Mucosa of descending colon (tissue), 3 donors: ENCODE data around the gene SLC16A13. TPM values are rescaled to one million over a fixed set of nuclear protein-coding genes. Genes with fewer than 3 reads are reported as not detected.

Source experiments
- ATAC-seq: fragments of 200-7000 bp; cut with Tn5 transposase; one replicate; pipeline ENCODE4 v1.9.1; 2020; ENCODE audit warnings: mild to moderate bottlenecking, moderate library complexity
- DNase-seq, 3 donors: peaks; one replicate each; pipeline ENCODE4 v3.0.0-alpha.2; 2020
- H3K36me3 ChIP-seq: fragments of 200-600 bp; one replicate; pipeline ENCODE4 v1.8.0; 2021; ENCODE audit warnings: low read depth, mild to moderate bottlenecking
- H3K4me1 ChIP-seq: fragments of 200-600 bp; one replicate; pipeline ENCODE4 v1.8.0; 2021; ENCODE audit warnings: low read depth, mild to moderate bottlenecking
- H3K4me3 ChIP-seq: fragments of 200-600 bp; one replicate; pipeline ENCODE4 v1.8.0; 2021; ENCODE audit warnings: mild to moderate bottlenecking
- H3K9me3 ChIP-seq: fragments of 200-600 bp; one replicate; pipeline ENCODE4 v1.8.0; 2021; ENCODE audit warnings: mild to moderate bottlenecking
- intact Hi-C, 2 donors: fragments of 100-400 bp; cut with DNase I in 1 of 2; cut with micrococcal nuclease in 1 of 2; formaldehyde crosslinking; loops; one replicate each; pipeline versions ENCODE4 v1.11.0 to v1.11.1; 2022; cut with DNase I, micrococcal nuclease
- total RNA-seq, 3 donors: library from RNA; stranded (reverse); fragmentation: NEBNext Ultra II Directional in 2 of 3; extraction: Animal tissue kit (Norgen Biotek cat#: 25700) in 2 of 3; gene quantifications; one replicate each; pipeline versions ENCODE4 v1.2.1 to v1.2.4, GENCODE V29; 2021 to 2023
- TF ChIP-seq, protein P1 (sequence below): fragments of 200-600 bp; IDR thresholded peaks from one replicate; pipeline ENCODE4 v1.8.0; 2022; ENCODE audit warnings: antibody characterized with exemption, mild to moderate bottlenecking
- donor health status: DM: no; HTN: no; CAD: no; lungs with moderate emphysema.
- donor health status: DM: no; HTN: no; CAD: no.
- donor health status: DM: no; HTN: yes; CAD: no.

Gene SLC16A13
- total RNA-seq, 3 donors from 2014 or later: 3.8 to 7.3 (median 6.6) TPM

DNA sequence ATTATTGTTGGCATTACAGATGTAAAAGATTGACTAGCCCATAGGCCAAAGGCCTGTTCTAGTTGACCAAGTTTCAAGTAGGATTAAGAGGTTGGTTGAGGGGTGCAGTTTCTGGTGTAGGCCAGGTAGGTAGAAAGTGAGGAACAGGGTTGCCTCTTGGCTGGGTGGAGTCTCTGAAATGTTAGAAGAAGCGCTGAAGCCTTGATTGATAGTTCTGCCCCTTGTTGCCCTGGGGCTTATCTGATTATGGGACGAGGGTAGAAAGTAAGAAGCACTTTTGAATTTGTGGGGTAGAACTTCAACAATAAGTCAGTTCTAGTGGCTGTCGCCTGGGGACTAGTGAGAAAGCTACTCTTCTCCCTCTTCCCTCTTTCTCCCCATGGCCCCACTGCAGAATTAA lies 6.7 kb upstream of the SLC16A13 start:
- DNase-seq (no peak), ATAC-seq (no peak)
- intact Hi-C loops: no loop called here
- H3K4me3 ChIP-seq: no peak overlapping the region
- H3K4me1 ChIP-seq: no peaks in the 10 kb centered on the region
- H3K36me3 ChIP-seq: no peaks in the 10 kb centered on the region
- TF ChIP-seq, protein P1, sequence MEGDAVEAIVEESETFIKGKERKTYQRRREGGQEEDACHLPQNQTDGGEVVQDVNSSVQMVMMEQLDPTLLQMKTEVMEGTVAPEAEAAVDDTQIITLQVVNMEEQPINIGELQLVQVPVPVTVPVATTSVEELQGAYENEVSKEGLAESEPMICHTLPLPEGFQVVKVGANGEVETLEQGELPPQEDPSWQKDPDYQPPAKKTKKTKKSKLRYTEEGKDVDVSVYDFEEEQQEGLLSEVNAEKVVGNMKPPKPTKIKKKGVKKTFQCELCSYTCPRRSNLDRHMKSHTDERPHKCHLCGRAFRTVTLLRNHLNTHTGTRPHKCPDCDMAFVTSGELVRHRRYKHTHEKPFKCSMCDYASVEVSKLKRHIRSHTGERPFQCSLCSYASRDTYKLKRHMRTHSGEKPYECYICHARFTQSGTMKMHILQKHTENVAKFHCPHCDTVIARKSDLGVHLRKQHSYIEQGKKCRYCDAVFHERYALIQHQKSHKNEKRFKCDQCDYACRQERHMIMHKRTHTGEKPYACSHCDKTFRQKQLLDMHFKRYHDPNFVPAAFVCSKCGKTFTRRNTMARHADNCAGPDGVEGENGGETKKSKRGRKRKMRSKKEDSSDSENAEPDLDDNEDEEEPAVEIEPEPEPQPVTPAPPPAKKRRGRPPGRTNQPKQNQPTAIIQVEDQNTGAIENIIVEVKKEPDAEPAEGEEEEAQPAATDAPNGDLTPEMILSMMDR: no peak
- no peaks in the 10 kb centered on the region for H3K9me3 ChIP-seq

DNA sequence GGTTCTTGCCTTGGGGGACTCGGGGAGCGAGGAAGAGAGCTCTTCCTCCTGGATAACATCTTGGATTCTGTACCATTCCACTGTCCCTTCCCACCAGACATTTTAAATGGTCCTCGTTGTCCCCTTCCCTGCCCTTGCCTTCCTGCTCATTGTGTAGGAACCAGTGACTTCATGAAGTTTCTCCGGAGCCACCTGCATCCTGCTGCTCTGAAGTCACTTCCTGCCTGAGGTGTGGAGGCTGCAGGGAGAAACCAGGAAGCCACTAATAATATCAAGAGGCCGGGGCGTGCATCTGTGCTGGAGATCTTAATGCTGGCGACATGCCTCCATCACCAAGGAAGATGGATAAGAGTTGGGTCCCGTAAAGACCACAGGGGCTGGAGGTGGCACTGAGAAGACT lies 6.2 kb upstream of the SLC16A13 start:
- Histone ChIP-seq H3K36me3 (no peaks in the 10 kb centered on the region), H3K4me1 (peaks cover under 1% of the 10 kb centered on the region), H3K4me3 (no peak overlapping the region), H3K9me3 (no peaks in the 10 kb centered on the region)
- peak; percentile 58 for ATAC-seq
- no peak for DNase-seq
- intact Hi-C loops: no loop called here
- TF ChIP-seq, protein P1: no peak

DNA sequence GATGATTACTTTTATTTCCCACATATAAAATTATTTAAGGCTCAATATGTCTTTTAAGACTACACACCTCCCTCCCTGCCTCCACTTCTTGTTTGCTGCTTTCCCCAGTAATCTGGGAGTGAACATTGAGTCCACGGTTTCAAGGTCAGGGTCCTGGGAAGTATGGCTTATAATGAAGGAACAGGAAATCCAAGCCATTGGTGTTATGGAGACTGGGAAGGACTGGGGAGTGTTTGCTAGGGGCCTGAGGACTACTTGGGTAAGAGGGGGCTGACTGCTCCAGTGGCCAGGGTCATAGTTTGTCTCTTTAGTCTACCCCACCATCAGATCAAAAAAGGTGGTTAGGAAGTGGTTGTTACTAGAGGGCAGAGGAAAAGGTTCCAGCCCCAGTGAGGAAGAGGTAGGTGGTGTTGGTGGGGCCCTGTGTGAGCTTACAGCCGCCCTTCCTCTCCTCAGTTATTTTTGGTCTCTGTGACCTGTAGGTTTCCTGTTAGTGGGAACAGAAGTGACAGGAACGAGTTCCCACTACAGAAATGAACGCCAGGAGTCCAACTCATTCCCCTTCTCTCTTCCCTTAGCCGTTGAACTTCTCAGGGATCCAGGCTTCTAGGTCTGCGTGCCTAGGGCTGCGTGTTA lies 742 bp upstream of the SLC16A13 start:
- DNase-seq: no peak
- Histone ChIP-seq H3K9me3 (no peaks in the 10 kb centered on the region), H3K36me3 (no peaks in the 10 kb centered on the region), H3K4me1 (peaks cover 15% of the 10 kb centered on the region), H3K4me3 (no peak overlapping the region)
- intact Hi-C loops: no loop called here
- ATAC-seq: peak; percentile 38
- TF ChIP-seq, protein P1: no peak

DNA sequence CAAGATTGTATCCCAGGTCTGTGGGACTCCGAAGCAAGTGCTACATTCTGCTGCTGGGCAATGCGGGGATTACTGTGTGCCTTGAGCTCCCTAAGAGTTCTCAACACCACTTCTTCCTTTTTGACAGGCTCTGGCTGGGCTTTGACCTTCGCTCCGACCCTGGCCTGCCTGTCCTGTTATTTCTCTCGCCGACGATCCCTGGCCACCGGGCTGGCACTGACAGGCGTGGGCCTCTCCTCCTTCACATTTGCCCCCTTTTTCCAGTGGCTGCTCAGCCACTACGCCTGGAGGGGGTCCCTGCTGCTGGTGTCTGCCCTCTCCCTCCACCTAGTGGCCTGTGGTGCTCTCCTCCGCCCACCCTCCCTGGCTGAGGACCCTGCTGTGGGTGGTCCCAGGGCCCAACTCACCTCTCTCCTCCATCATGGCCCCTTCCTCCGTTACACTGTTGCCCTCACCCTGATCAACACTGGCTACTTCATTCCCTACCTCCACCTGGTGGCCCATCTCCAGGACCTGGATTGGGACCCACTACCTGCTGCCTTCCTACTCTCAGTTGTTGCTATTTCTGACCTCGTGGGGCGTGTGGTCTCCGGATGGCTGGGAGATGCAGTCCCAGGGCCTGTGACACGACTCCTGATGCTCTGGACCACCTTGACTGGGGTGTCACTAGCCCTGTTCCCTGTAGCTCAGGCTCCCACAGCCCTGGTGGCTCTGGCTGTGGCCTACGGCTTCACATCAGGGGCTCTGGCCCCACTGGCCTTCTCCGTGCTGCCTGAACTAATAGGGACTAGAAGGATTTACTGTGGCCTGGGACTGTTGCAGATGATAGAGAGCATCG lies 2.4 kb downstream of the SLC16A13 start:
- Histone ChIP-seq H3K9me3 (no peaks in the 10 kb centered on the region), H3K4me3 (no peak overlapping the region), H3K36me3 (no peaks in the 10 kb centered on the region), H3K4me1 (peaks cover 22% of the 10 kb centered on the region)
- intact Hi-C loops: no loop called here
- DNase-seq: no peak
- TF ChIP-seq, protein P1: no peak
- no peak for ATAC-seq

DNA sequence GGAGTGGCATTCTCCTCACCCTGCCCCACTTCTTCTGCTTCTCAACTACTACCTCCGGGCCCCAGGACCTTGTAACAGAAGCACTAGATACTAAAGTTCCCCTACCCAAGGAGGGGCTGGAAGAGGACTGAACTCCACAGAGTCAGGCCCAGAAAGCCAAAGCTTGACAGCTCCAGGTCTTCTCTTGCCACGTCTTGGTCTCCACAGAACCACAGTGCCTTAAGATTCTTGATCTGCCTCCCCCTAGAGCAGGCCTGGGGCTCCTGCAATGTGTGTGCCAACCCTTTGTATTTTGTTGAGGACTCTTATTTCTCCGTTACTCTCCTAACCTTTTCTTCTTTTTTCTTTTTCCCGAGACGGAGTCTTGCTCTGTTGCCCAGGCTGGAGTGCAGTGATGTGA lies 4.0 kb downstream of the SLC16A13 start:
- no peak overlapping the region for H3K4me3 ChIP-seq
- no peaks in the 10 kb centered on the region for H3K36me3 ChIP-seq
- H3K4me1 ChIP-seq: peaks cover 30% of the 10 kb centered on the region
- TF ChIP-seq, protein P1: no peak
- H3K9me3 ChIP-seq: no peaks in the 10 kb centered on the region
- intact Hi-C loops: no loop called here
- DNase-seq (no peak), ATAC-seq (no peak)
